ENCODE measurements around the gene BTNL9.

GRCh38 chr5:181059297-181060230, 19.5 kb downstream of the BTNL9 start:
- TF ChIP-seq POLR2AphosphoS5 (IDR thresholded peaks at IDR 0.05; ENCODE audit: low read depth, low read length): no peak
- TF ChIP-seq REST (IDR thresholded peaks at IDR 0.05; ENCODE audit: insufficient read depth in 1 of 2, low read depth in 2 of 2, low read length in 2 of 2): no peak
- TF ChIP-seq TAF1 (IDR thresholded peaks at IDR 0.05; ENCODE audit: borderline replicate concordance, insufficient read depth, low read length): no peak
